ENCODE data around the gene EIF4ENIF1. TPM values are rescaled to one million over a fixed set of nuclear protein-coding genes. Genes with fewer than 3 reads are reported as not detected.

Gene EIF4ENIF1
- polyA plus RNA-seq, 1 of the 3 experiments (the other 2 are of a cell fraction) = 18.4 TPM

DNA sequence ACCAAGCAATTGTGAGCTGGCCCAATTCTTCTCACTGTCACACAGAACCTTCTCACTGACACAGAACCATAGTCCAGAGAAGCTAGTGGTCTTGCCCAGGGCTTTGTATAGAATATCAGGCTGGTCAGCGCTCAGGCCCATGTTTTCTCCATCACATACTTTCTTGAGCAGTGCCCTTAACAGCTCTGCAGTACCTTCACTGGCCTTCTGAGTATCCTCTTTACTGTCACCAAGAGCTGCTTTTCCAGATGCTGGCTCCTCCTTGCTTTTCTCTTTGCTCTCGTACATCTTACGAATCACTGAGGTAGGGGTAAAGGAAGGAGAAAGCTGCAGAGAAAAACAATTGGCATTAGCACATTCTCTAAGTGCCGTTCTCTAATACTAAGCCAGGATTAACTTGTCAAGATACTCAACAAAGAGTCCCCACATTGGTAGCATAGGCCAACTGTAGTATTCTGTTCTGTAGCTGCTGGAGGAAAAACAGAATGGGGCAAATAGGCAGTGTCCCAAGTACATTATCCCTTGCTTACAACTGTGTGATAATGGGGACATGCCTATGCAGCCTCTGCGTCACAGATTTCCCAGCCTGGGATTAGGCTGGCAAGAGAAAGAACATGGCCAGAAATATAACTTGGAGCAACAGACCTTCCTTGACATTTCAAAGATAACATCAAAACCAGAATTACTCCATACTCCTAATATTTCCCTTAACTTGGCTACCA lies 46.7 kb downstream of the EIF4ENIF1 start:
- Histone ChIP-seq H3K9me3 (no peaks in the 10 kb centered on the region), H3K9me2 (no peaks in the 10 kb centered on the region), H3K4me3 (ENCODE audit: low read depth in 2 of 2, low read length in 1 of 2) (no peak overlapping the region), H3K4me1 (ENCODE audit: control insufficient read depth in 1 of 2, insufficient read depth in 2 of 2, low read depth in 1 of 2, low read length in 1 of 2) (no peaks in the 10 kb centered on the region), H3K36me3 (replicated peaks in 1 of 2; ENCODE audit: control insufficient read depth in 1 of 2, insufficient read depth in 2 of 2, low read length in 1 of 2) (peaks cover 29 to 76% of the 10 kb centered on the region in 2 experiments), H3F3A (replicated peaks; ENCODE audit: insufficient read depth) (peaks cover 8% of the 10 kb centered on the region), H3K9ac (no peak overlapping the region), H3K79me2 (ENCODE audit: insufficient read depth) (no peaks in the 10 kb centered on the region), H3K27me3 (ENCODE audit: insufficient read depth) (no peaks in the 10 kb centered on the region), H3K4me2 (no peak overlapping the region), H2AFZ (ENCODE audit: low read depth) (no peak overlapping the region), H3K27ac (ENCODE audit: low read depth in 2 of 2, low read length in 1 of 2) (no peak overlapping the region), H4K20me1 (ENCODE audit: insufficient read depth) (no peaks in the 10 kb centered on the region)
- ChIA-PET POLR2A (no interaction called here), CTCF (interaction anchor here (0.6 to 0.8 kb wide), 2 partner anchors 11 to 40 kb away, joined by 3 read pairs; no protein-coding TSS in a partner anchor)
- DNase-seq = no peak
- TF ChIP-seq NRF1 (IDR thresholded peaks at IDR 0.05; ENCODE audit: low read depth, low read length) (no peak), ELF1 (IDR thresholded peaks at IDR 0.05) (no peak), CHD2 (IDR thresholded peaks at IDR 0.05; ENCODE audit: low read length, partially characterized antibody) (no peak), NFIC (IDR thresholded peaks at IDR 0.05; ENCODE audit: borderline replicate concordance) (no peak), FOXJ3 (CRISPR knock-in tag; IDR thresholded peaks at IDR 0.05) (no peak), FOSL2 (IDR thresholded peaks at IDR 0.05; ENCODE audit: borderline replicate concordance, low read depth) (no peak), GABPA (IDR thresholded peaks at IDR 0.05; ENCODE audit: low read depth) (no peak), MEF2A (IDR thresholded peaks at IDR 0.05; ENCODE audit: borderline replicate concordance, low read depth) (no peak), RAD21 (IDR thresholded peaks at IDR 0.05; ENCODE audit: low read length) (no peak), TEAD4 (IDR thresholded peaks at IDR 0.05; ENCODE audit: borderline replicate concordance, insufficient read depth) (no peak), EP300 (IDR thresholded peaks at IDR 0.05; ENCODE audit: borderline replicate concordance in 1 of 2, low read depth in 1 of 2, low read length in 1 of 2) (no peak), RFX5 (IDR thresholded peaks at IDR 0.05; ENCODE audit: low read length) (no peak), EZH2phosphoT487 (IDR thresholded peaks at IDR 0.05; ENCODE audit: borderline replicate concordance, low read depth) (no peak), TCF12 (IDR thresholded peaks at IDR 0.05) (no peak)
- TF ChIP-seq, protein P1, sequence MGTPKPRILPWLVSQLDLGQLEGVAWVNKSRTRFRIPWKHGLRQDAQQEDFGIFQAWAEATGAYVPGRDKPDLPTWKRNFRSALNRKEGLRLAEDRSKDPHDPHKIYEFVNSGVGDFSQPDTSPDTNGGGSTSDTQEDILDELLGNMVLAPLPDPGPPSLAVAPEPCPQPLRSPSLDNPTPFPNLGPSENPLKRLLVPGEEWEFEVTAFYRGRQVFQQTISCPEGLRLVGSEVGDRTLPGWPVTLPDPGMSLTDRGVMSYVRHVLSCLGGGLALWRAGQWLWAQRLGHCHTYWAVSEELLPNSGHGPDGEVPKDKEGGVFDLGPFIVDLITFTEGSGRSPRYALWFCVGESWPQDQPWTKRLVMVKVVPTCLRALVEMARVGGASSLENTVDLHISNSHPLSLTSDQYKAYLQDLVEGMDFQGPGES (IDR thresholded peaks at IDR 0.05; ENCODE audit: low read depth, low read length) = no peak
- TF ChIP-seq, protein P2, sequence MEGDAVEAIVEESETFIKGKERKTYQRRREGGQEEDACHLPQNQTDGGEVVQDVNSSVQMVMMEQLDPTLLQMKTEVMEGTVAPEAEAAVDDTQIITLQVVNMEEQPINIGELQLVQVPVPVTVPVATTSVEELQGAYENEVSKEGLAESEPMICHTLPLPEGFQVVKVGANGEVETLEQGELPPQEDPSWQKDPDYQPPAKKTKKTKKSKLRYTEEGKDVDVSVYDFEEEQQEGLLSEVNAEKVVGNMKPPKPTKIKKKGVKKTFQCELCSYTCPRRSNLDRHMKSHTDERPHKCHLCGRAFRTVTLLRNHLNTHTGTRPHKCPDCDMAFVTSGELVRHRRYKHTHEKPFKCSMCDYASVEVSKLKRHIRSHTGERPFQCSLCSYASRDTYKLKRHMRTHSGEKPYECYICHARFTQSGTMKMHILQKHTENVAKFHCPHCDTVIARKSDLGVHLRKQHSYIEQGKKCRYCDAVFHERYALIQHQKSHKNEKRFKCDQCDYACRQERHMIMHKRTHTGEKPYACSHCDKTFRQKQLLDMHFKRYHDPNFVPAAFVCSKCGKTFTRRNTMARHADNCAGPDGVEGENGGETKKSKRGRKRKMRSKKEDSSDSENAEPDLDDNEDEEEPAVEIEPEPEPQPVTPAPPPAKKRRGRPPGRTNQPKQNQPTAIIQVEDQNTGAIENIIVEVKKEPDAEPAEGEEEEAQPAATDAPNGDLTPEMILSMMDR (IDR thresholded peaks at IDR 0.05) = no peak
- TF ChIP-seq, protein P3, sequence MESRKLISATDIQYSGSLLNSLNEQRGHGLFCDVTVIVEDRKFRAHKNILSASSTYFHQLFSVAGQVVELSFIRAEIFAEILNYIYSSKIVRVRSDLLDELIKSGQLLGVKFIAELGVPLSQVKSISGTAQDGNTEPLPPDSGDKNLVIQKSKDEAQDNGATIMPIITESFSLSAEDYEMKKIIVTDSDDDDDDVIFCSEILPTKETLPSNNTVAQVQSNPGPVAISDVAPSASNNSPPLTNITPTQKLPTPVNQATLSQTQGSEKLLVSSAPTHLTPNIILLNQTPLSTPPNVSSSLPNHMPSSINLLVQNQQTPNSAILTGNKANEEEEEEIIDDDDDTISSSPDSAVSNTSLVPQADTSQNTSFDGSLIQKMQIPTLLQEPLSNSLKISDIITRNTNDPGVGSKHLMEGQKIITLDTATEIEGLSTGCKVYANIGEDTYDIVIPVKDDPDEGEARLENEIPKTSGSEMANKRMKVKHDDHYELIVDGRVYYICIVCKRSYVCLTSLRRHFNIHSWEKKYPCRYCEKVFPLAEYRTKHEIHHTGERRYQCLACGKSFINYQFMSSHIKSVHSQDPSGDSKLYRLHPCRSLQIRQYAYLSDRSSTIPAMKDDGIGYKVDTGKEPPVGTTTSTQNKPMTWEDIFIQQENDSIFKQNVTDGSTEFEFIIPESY (IDR thresholded peaks at IDR 0.05; ENCODE audit: borderline replicate concordance, low read depth) = no peak
- TF ChIP-seq, protein P4, sequence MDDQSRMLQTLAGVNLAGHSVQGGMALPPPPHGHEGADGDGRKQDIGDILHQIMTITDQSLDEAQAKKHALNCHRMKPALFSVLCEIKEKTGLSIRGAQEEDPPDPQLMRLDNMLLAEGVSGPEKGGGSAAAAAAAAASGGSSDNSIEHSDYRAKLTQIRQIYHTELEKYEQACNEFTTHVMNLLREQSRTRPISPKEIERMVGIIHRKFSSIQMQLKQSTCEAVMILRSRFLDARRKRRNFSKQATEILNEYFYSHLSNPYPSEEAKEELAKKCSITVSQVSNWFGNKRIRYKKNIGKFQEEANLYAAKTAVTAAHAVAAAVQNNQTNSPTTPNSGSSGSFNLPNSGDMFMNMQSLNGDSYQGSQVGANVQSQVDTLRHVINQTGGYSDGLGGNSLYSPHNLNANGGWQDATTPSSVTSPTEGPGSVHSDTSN (IDR thresholded peaks at IDR 0.05) = no peak
- TF ChIP-seq, protein P5, sequence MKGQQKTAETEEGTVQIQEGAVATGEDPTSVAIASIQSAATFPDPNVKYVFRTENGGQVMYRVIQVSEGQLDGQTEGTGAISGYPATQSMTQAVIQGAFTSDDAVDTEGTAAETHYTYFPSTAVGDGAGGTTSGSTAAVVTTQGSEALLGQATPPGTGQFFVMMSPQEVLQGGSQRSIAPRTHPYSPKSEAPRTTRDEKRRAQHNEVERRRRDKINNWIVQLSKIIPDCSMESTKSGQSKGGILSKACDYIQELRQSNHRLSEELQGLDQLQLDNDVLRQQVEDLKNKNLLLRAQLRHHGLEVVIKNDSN (IDR thresholded peaks at IDR 0.05; ENCODE audit: borderline replicate concordance, low read depth) = no peak
- TF ChIP-seq, protein P6, sequence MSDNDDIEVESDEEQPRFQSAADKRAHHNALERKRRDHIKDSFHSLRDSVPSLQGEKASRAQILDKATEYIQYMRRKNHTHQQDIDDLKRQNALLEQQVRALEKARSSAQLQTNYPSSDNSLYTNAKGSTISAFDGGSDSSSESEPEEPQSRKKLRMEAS (IDR thresholded peaks at IDR 0.05; ENCODE audit: low read depth) = no peak
- WGBS (ENCODE audit: low lambda C conversion rate) = 96% methylated on average over 5 of the region's 5 CpGs

Measured in SK-N-SH (cell line).